K562 (cell line): ENCODE data around the gene MYL12A. TPM values are rescaled to one million over a fixed set of nuclear protein-coding genes. Genes with fewer than 3 reads are reported as not detected.

ENCODE experiments used
- ATAC-seq: fragments of 200-7000 bp; cut with Tn5 transposase; 3 replicates; pipeline ENCODE4 v1.9.1; 2020; ENCODE audit warnings: moderate library complexity
- BruUV-seq: library from RNA; stranded (reverse); fragments of 400-500 nt; replicated peaks from 2 replicates; lab custom pipeline; 2021; lab: Mats Ljungman, UMichigan
- CTCF ChIA-PET: fragments of 300-600 bp; formaldehyde crosslinking; extraction: SDS; loops from one replicate; lab custom pipeline; 2021; ENCODE audit warnings: low intra/inter-chr PET ratio; lab: Yijun Ruan, JAX
- POLR2A ChIA-PET: fragments of 300-600, 350-650 bp; sonication (Branson Sonifier 250); formaldehyde crosslinking; extraction: SDS; loops from one replicate; lab custom pipeline; 2021; ENCODE audit warnings: antibody characterized with exemption, inconsistent platforms; lab: Yijun Ruan, JAX
- DNase-seq, 4 experiments: peaks; one replicate each; pipeline versions ENCODE4 v3.0.0 to v3.0.0-alpha.2; 2011 to 2018; ENCODE audit warnings: low spot score in 3 of 4, mixed read lengths in 3 of 4; ENCODE audit errors: extremely low read depth in 1 of 4
- FAIRE-seq: peaks from 2 replicates; lab custom pipeline; 2011; peaks lifted over from hg19 to GRCh38; lab: Jason Lieb, UNC
- H2AFZ ChIP-seq: 2 replicates; pipeline ENCODE4 v1.6.0; 2011; ENCODE audit warnings: low read depth, low read length, control low read depth, inconsistent platforms
- H3K27ac ChIP-seq: fragments of 200-600 bp; 3 replicates; pipeline ENCODE4 v1.8.0; 2011; ENCODE audit warnings: low read depth, mild to moderate bottlenecking, control low read depth, inconsistent platforms, low read length, moderate library complexity, mixed read lengths; ENCODE audit errors: extremely low read depth
- H3K27me3 ChIP-seq, 2 experiments: fragments of 300-600 bp in 1 of 2; 2 replicates in 1 of 2; 3 replicates in 1 of 2; pipeline versions ENCODE4 v1.6.0 to v1.8.0; 2011; ENCODE audit warnings: inconsistent platforms in 2 of 2, low read length in 2 of 2, mild to moderate bottlenecking in 1 of 2, mixed read lengths in 1 of 2, moderate library complexity in 1 of 2; ENCODE audit not compliant: control insufficient read depth in 2 of 2, insufficient read depth in 2 of 2
- H3K36me3 ChIP-seq: fragments of 300-600 bp; 3 replicates; pipeline ENCODE4 v1.8.0; 2011; ENCODE audit warnings: mild to moderate bottlenecking, low read length, inconsistent platforms; ENCODE audit not compliant: control insufficient read depth, insufficient read depth
- H3K4me1 ChIP-seq, 2 experiments: fragments of 200-600 bp in 1 of 2; replicated peaks in 1 of 2; 2 replicates in 1 of 2; 3 replicates in 1 of 2; pipeline versions ENCODE4 v1.5.1 to v1.8.0; 2011; ENCODE audit warnings: inconsistent platforms in 2 of 2, low read length in 2 of 2, mild to moderate bottlenecking in 1 of 2, mixed read lengths in 1 of 2, moderate library complexity in 1 of 2; ENCODE audit not compliant: control insufficient read depth in 2 of 2, insufficient read depth in 2 of 2
- H3K4me2 ChIP-seq: 2 replicates; pipeline ENCODE4 v1.6.1; 2011; ENCODE audit warnings: low read length, control low read depth, inconsistent platforms, mixed read lengths; ENCODE audit not compliant: insufficient read depth
- H3K4me3 ChIP-seq: fragments of 200-600 bp; sonication (generic), shearing (Covaris generic); 2 replicates; pipeline ENCODE4 v1.5.1; 2016; ENCODE audit warnings: control low read depth, inconsistent platforms
- H3K79me2 ChIP-seq: fragments of 200-600 bp; 3 replicates; pipeline ENCODE4 v1.8.0; 2011; ENCODE audit warnings: low read length, inconsistent platforms; ENCODE audit not compliant: control insufficient read depth, insufficient read depth
- H3K9ac ChIP-seq, 2 experiments: 2 replicates each; pipeline versions ENCODE4 v1.6.0 to v1.6.1; 2011; ENCODE audit warnings: low read depth in 2 of 2, low read length in 2 of 2, control low read depth in 1 of 2, inconsistent platforms in 1 of 2, mild to moderate bottlenecking in 1 of 2, mixed read lengths in 1 of 2; ENCODE audit not compliant: insufficient read depth in 1 of 2
- H3K9me1 ChIP-seq: one replicate; pipeline ENCODE4 v1.6.0; 2011; ENCODE audit warnings: inconsistent platforms, mild to moderate bottlenecking, low read length, moderate library complexity; ENCODE audit not compliant: control insufficient read depth, insufficient read depth
- H3K9me3 ChIP-seq: replicated peaks from 2 replicates; pipeline ENCODE4 v1.5.1; 2011; ENCODE audit warnings: low read depth, low read length, inconsistent platforms; ENCODE audit not compliant: control insufficient read depth, insufficient read depth
- H4K20me1 ChIP-seq: replicated peaks from 2 replicates; pipeline ENCODE4 v1.6.1; 2011; ENCODE audit warnings: low read length, inconsistent platforms, mixed read lengths; ENCODE audit not compliant: control insufficient read depth, insufficient read depth
- ARNT ChIP-seq, 2 experiments: fragments of 450-650 bp; IDR thresholded peaks; 2 replicates each; pipeline ENCODE4 v1.6.1; 2016; ENCODE audit warnings: mild to moderate bottlenecking in 1 of 2
- ATF7 ChIP-seq: fragments of 450-650 bp; IDR thresholded peaks from 2 replicates; pipeline ENCODE4 v1.7.1; 2014; ENCODE audit warnings: mild to moderate bottlenecking, moderate library complexity
- CHD4 ChIP-seq: fragments of 200-600 bp; sonication (generic); IDR thresholded peaks from 3 replicates; pipeline ENCODE4 v1.6.1; 2012; ENCODE audit warnings: low read depth, mild to moderate bottlenecking, mixed read lengths, low read length, inconsistent platforms; ENCODE audit not compliant: insufficient read depth, insufficient replicate concordance, poor library complexity, severe bottlenecking
- JUND ChIP-seq, 2 experiments: IDR thresholded peaks; 2 replicates in 1 of 2; 3 replicates in 1 of 2; pipeline ENCODE4 v1.6.1; 2011; ENCODE audit warnings: borderline replicate concordance in 2 of 2, low read depth in 2 of 2, low read length in 2 of 2, improper control_type of control experiment in 1 of 2, missing biosample characterization in 1 of 2, missing genetic modification characterization in 1 of 2, missing genetic modification reagents in 1 of 2
- MAX ChIP-seq: sonication (generic); formaldehyde crosslinking; IDR thresholded peaks from 2 replicates; pipeline ENCODE4 v1.9.0; 2022; ENCODE audit warnings: mild to moderate bottlenecking, missing genetic modification reagents
- MEIS2 ChIP-seq: fragments of 450-650 bp; IDR thresholded peaks from 2 replicates; pipeline ENCODE4 v1.6.1; 2014; ENCODE audit warnings: mild to moderate bottlenecking; ENCODE audit not compliant: partially characterized antibody
- TOE1 ChIP-seq, 2 experiments: fragments of 450-650 bp in 1 of 2; sonication (generic) in 1 of 2; formaldehyde crosslinking in 1 of 2; IDR thresholded peaks; 2 replicates each; pipeline versions ENCODE4 v1.7.1 to v1.8.0; 2016 to 2022; ENCODE audit warnings: borderline replicate concordance in 2 of 2, mild to moderate bottlenecking in 2 of 2, antibody characterized with exemption in 1 of 2, inconsistent platforms in 1 of 2, low read depth in 1 of 2, missing genetic modification reagents in 1 of 2, moderate library complexity in 1 of 2
- ZNF444 ChIP-seq: fragments of 250-450 bp; sonication (Bioruptor Pico); IDR thresholded peaks from 2 replicates; pipeline ENCODE4 v1.4.0; 2020; ENCODE audit warnings: mild to moderate bottlenecking, moderate library complexity
- WGBS: fragments of 100-300 bp; shearing (Covaris generic); methylation state at CpG from one replicate; pipeline ENCODE4 v1.1.6; 2016; ENCODE audit warnings: low coverage, mixed read lengths; ENCODE audit not compliant: insufficient coverage; ENCODE audit errors: missing lambda C conversion rate; 5-methylcytosine and 5-hydroxymethylcytosine counted together
- in situ Hi-C: fragments of 300-500 bp; cut with MboI; formaldehyde crosslinking; loops from 4 replicates; pipeline ENCODE4 v1.15.0; 2018; ENCODE audit warnings: inconsistent platforms, mixed read lengths
- intact Hi-C: fragments of 100-400 bp; cut with micrococcal nuclease; formaldehyde crosslinking; loops from 2 replicates; pipeline ENCODE4 v1.14.2; 2022
- polyA plus RNA-seq, 8 experiments: library from polyadenylated mRNA; depleted of rRNA in 4 of 8; stranded (reverse) in 5 of 8; unstranded in 3 of 8; fragments of >200 nt; fragmentation: Nextera tagmentation in 2 of 8; fragmentation: Illumina TruSeq in 1 of 8; extraction: Ambion mirVana in 2 of 8; extraction: Trizol in 1 of 8; gene quantifications; 2 replicates each; pipeline versions ENCODE4 v1.2.1 to v1.2.3, GENCODE V29; 2011 to 2014; ENCODE audit warnings: inconsistent platforms in 1 of 8, missing spikeins in 1 of 8
- total RNA-seq, 7 experiments: library from RNA; depleted of rRNA in 6 of 7; stranded (reverse); fragments of >200 nt in 6 of 7; fragmentation: Illumina TruSeq in 2 of 7; extraction: Trizol in 2 of 7; gene quantifications; 2 replicates each; pipeline versions ENCODE4 v1.2.1 to v1.2.3, GENCODE V29; 2011 to 2021; ENCODE audit warnings: low replicate concordance in 1 of 7

MYL12A gene
- total and polyA plus RNA-seq, 9 of the 15 experiments (the other 6 are each of a cell fraction or from before 2014, with no cell fraction given) = 308 to 1,031 (median 559) TPM

GRCh38 chr18:3233433-3234168 lies 14.0 kb upstream of the MYL12A start:
- ATAC-seq (no peak), DNase-seq (no peak), FAIRE-seq (no peak)
- CTCF ChIA-PET = no interaction called here
- Histone ChIP-seq H3K27me3 (no peaks in the 10 kb centered on the region), H3K4me3 (no peak overlapping the region), H2AFZ (no peak overlapping the region; the same call in 1 of the 2 replicates), H3K4me2 (no peak overlapping the region), H3K9ac (no peak overlapping the region), H3K27ac (no peak overlapping the region), H3K9me1 (no peaks in the 10 kb centered on the region)
- intact Hi-C loops = no loop called here
- TF ChIP-seq CHD4 (no peak), ATF7 (no peak), JUND (IDR thresholded peaks at IDR 0.05; ENCODE audit: borderline replicate concordance, low read depth, low read length) (no peak), JUND (tag; IDR thresholded peaks at IDR 0.05; ENCODE audit: borderline replicate concordance, low read depth, low read length) (no peak), TOE1 (IDR thresholded peaks at IDR 0.05; ENCODE audit: borderline replicate concordance) (no peak), TOE1 (CRISPR knock-in tag; IDR thresholded peaks at IDR 0.05; ENCODE audit: borderline replicate concordance, low read depth) (no peak), MAX (CRISPR knock-in tag) (no peak), ARNT (IDR thresholded peaks at IDR 0.05) (no peak), MEIS2 (no peak), ZNF444 (CRISPR knock-in tag) (no peak)
- TF ChIP-seq, all 486 proteins: peak for 0
- no peaks in the 10 kb centered on the region for H3K36me3 ChIP-seq
- no peaks in the 10 kb centered on the region for H3K79me2 ChIP-seq
- H3K4me1 ChIP-seq = no peaks in the 10 kb centered on the region; a peak in 1 of 5 replicates
- no peaks in the 10 kb centered on the region for H3K9me3 ChIP-seq
- BruUV-seq = no TSS peak
- no peaks in the 10 kb centered on the region for H4K20me1 ChIP-seq
- WGBS = 48% methylated on average over 4 of the region's 4 CpGs
- in situ Hi-C loops = no loop called here
- POLR2A ChIA-PET = interaction anchor here (5.8 kb wide), 1 partner anchor 13 kb away, joined by 35 read pairs; the partner anchor contains the start of gene MYL12A
